IMR-90 (cell line): ENCODE results near the gene TGM5.

Experiments used
- BHLHE40 ChIP-seq: fragments of 150-350 bp; IDR thresholded peaks from 2 replicates; pipeline ENCODE4 v1.6.1; 2016; ENCODE audit warnings: mild to moderate bottlenecking, low read depth, low read length
- CHD1 ChIP-seq: IDR thresholded peaks from 2 replicates; pipeline ENCODE4 v1.6.1; 2012; ENCODE audit warnings: low read depth, low read length, improper control_type of control experiment
- MAFK ChIP-seq: IDR thresholded peaks from 2 replicates; pipeline ENCODE4 v1.6.1; 2012; ENCODE audit warnings: low read depth, low read length, improper control_type of control experiment
- POLR2A ChIP-seq: IDR thresholded peaks from 2 replicates; pipeline ENCODE4 v1.6.1; 2012; ENCODE audit warnings: mild to moderate bottlenecking, low read depth, low read length
- RAD21 ChIP-seq: IDR thresholded peaks from 2 replicates; pipeline ENCODE4 v1.6.1; 2012; ENCODE audit warnings: low read length, improper control_type of control experiment
- RCOR1 ChIP-seq: IDR thresholded peaks from 2 replicates; pipeline ENCODE4 v1.6.1; 2012; ENCODE audit warnings: mild to moderate bottlenecking, low read length, improper control_type of control experiment; ENCODE audit not compliant: insufficient replicate concordance
- TF ChIP-seq, protein P1 (sequence below): conservative IDR thresholded peaks from 2 replicates; pipeline ENCODE4 v1.5.1; 2012; ENCODE audit warnings: mild to moderate bottlenecking, low read depth, low read length, improper control_type of control experiment
- TF ChIP-seq, protein P2 (sequence below): fragments of 150-350 bp; IDR thresholded peaks from 2 replicates; pipeline ENCODE4 v1.6.1; 2017; ENCODE audit warnings: mild to moderate bottlenecking, antibody characterized with exemption, low read length, low read depth
- TF ChIP-seq, protein P3 (sequence below): fragments of 150-350 bp; IDR thresholded peaks from 2 replicates; pipeline ENCODE4 v1.6.1; 2016; ENCODE audit warnings: low read depth, mild to moderate bottlenecking, low read length, moderate library complexity, borderline replicate concordance

DNA sequence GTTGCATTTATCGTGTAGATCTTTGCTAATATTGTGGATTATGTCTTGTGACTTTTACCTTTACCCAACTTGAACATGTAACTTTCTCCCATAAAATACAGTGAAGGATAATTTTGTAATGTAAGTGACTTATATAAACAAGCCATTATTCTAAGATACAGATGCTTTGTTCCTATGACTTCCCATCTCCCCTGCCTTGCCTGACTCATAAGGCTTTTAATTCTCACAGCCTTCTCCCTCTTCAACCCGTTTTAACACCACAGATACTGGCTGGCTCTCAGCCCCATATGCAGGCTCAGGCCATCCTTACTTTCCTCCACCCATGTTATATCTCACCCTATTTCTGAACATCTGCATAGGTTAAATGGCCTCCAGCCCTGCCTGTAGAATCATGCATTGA is 77.4 kb downstream of the TGM5 start:
- TF ChIP-seq, protein P1, sequence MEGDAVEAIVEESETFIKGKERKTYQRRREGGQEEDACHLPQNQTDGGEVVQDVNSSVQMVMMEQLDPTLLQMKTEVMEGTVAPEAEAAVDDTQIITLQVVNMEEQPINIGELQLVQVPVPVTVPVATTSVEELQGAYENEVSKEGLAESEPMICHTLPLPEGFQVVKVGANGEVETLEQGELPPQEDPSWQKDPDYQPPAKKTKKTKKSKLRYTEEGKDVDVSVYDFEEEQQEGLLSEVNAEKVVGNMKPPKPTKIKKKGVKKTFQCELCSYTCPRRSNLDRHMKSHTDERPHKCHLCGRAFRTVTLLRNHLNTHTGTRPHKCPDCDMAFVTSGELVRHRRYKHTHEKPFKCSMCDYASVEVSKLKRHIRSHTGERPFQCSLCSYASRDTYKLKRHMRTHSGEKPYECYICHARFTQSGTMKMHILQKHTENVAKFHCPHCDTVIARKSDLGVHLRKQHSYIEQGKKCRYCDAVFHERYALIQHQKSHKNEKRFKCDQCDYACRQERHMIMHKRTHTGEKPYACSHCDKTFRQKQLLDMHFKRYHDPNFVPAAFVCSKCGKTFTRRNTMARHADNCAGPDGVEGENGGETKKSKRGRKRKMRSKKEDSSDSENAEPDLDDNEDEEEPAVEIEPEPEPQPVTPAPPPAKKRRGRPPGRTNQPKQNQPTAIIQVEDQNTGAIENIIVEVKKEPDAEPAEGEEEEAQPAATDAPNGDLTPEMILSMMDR: no peak
- TF ChIP-seq, protein P2, sequence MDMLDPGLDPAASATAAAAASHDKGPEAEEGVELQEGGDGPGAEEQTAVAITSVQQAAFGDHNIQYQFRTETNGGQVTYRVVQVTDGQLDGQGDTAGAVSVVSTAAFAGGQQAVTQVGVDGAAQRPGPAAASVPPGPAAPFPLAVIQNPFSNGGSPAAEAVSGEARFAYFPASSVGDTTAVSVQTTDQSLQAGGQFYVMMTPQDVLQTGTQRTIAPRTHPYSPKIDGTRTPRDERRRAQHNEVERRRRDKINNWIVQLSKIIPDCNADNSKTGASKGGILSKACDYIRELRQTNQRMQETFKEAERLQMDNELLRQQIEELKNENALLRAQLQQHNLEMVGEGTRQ: no peak
- TF ChIP-seq POLR2A: no peak
- no peak for TF ChIP-seq RAD21
- no peak for TF ChIP-seq RCOR1
- no peak for TF ChIP-seq MAFK
- TF ChIP-seq, protein P3, sequence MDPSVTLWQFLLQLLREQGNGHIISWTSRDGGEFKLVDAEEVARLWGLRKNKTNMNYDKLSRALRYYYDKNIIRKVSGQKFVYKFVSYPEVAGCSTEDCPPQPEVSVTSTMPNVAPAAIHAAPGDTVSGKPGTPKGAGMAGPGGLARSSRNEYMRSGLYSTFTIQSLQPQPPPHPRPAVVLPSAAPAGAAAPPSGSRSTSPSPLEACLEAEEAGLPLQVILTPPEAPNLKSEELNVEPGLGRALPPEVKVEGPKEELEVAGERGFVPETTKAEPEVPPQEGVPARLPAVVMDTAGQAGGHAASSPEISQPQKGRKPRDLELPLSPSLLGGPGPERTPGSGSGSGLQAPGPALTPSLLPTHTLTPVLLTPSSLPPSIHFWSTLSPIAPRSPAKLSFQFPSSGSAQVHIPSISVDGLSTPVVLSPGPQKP: no peak
- TF ChIP-seq BHLHE40: no peak
- no peak for TF ChIP-seq CHD1
